GM19467 (cell line): ENCODE data around the gene PTGFR.

Source experiments
- ATAC-seq: cut with Tn5 transposase; IDR thresholded peaks from one replicate; pipeline ENCODE4 v1.9.1; 2021; ENCODE audit warnings: mild to moderate bottlenecking, moderate library complexity; ENCODE audit not compliant: unreplicated experiment

PTGFR gene

DNA sequence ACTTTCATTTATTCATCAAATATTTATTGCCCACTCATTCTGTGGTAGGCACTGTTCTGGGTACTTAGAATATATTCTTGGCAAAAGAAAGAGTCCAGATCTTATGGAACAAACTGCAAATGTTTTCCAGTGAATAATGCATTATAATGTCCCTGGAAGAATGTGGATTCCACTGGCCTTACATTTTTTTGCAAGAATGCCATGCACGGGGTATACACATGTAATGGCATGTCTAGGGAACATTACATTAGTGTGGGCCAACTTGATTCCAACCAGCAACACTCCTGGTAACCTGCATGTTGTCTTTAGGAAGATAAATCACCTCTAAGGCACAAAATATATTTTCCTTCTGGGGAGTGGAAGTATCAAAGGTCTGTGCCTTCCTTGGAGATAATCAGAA lies 96.4 kb downstream of the PTGFR start:
- no peak for ATAC-seq
